A549 (cell line): ENCODE measurements around the gene SYNJ1. TPM values are rescaled to one million over a fixed set of nuclear protein-coding genes. Genes with fewer than 3 reads are reported as not detected.

Experiments
- ATAC-seq, 2 experiments: fragments of 200-7000 bp in 1 of 2; fragments of >200 bp in 1 of 2; cut with Nextera tagmentation in 1 of 2; cut with Tn5 transposase in 1 of 2; 3 replicates each; pipeline versions ENCODE4 v1.8.0 to v1.9.1; 2018 to 2020; ENCODE audit warnings: mild to moderate bottlenecking in 1 of 2, moderate library complexity in 1 of 2
- CTCF ChIA-PET: fragments of 300-600 bp; sonication (Branson Sonifier 250); formaldehyde crosslinking; extraction: SDS; loops from one replicate; lab custom pipeline; 2021; ENCODE audit warnings: antibody characterized with exemption, inconsistent platforms; lab: Yijun Ruan, JAX
- POLR2A ChIA-PET: fragments of 350-600 bp; formaldehyde crosslinking; extraction: SDS; loops from one replicate; lab custom pipeline; 2021; ENCODE audit warnings: antibody characterized with exemption, inconsistent platforms; lab: Yijun Ruan, JAX
- DNase-seq, 2 experiments: peaks; one replicate each; pipeline versions ENCODE4 v3.0.0 to v3.0.0-alpha.2; 2011 to 2016; ENCODE audit warnings: low read depth in 1 of 2, low spot score in 1 of 2
- FAIRE-seq: peaks from 2 replicates; lab custom pipeline; 2011; peaks lifted over from hg19 to GRCh38; lab: Jason Lieb, UNC
- H3K27ac ChIP-seq, 2 experiments: fragments of >200 bp; sonication (Bioruptor Twin); formaldehyde crosslinking; 3 replicates each; pipeline ENCODE4 v1.5.1; 2016 to 2017
- H3K4me1 ChIP-seq: fragments of >200 bp; sonication (Bioruptor Twin); formaldehyde crosslinking; 3 replicates; pipeline ENCODE4 v1.6.1; 2016
- H3K4me2 ChIP-seq: fragments of >200 bp; sonication (Bioruptor Twin); formaldehyde crosslinking; 3 replicates; pipeline ENCODE4 v1.6.1; 2016
- H3K4me3 ChIP-seq: fragments of >200 bp; sonication (Bioruptor Twin); formaldehyde crosslinking; 3 replicates; pipeline ENCODE4 v1.5.1; 2016
- H3K9me3 ChIP-seq: fragments of >200 bp; sonication (Bioruptor Twin); formaldehyde crosslinking; 3 replicates; pipeline ENCODE4 v1.6.1; 2016
- CBX8 ChIP-seq: fragments of 200-600 bp; sonication (generic); IDR thresholded peaks from 2 replicates; pipeline ENCODE4 v1.6.1; 2016
- CHD4 ChIP-seq: fragments of 200-600 bp; sonication (generic); IDR thresholded peaks from 2 replicates; pipeline ENCODE4 v1.6.1; 2016; ENCODE audit warnings: antibody characterized with exemption, mild to moderate bottlenecking, borderline replicate concordance
- EHF ChIP-seq: fragments of 250-450 bp; sonication (Bioruptor Pico); IDR thresholded peaks from 2 replicates; pipeline ENCODE4 v1.5.0; 2020; ENCODE audit warnings: mild to moderate bottlenecking
- GATA3 ChIP-seq: IDR thresholded peaks from 2 replicates; pipeline ENCODE4 v1.6.1; 2012; ENCODE audit warnings: borderline replicate concordance
- HDAC2 ChIP-seq: fragments of 200-600 bp; sonication (generic); IDR thresholded peaks from 2 replicates; pipeline ENCODE4 v1.6.1; 2016
- HOXB5 ChIP-seq: fragments of 250-450 bp; sonication (Bioruptor Pico); IDR thresholded peaks from 2 replicates; pipeline ENCODE4 v1.5.0; 2020; ENCODE audit warnings: mild to moderate bottlenecking, moderate library complexity
- NFE2L2 ChIP-seq: fragments of 150-350 bp; conservative IDR thresholded peaks from 2 replicates; pipeline ENCODE4 v1.6.1; 2014; ENCODE audit warnings: low read length
- NR3C1 ChIP-seq: fragments of >200 bp; sonication (Bioruptor Twin); formaldehyde crosslinking; IDR thresholded peaks from 3 replicates; pipeline ENCODE4 v1.6.1; 2017
- POLR2AphosphoS2 ChIP-seq: conservative IDR thresholded peaks from 2 replicates; pipeline ENCODE4 v1.6.1; 2012; ENCODE audit warnings: low read length, improper control_type of control experiment, inconsistent platforms
- RAD21 ChIP-seq, 2 experiments: fragments of >200 bp in 1 of 2; sonication (Bioruptor Twin) in 1 of 2; formaldehyde crosslinking in 1 of 2; IDR thresholded peaks in 1 of 2; conservative IDR thresholded peaks in 1 of 2; 2 replicates in 1 of 2; 3 replicates in 1 of 2; pipeline ENCODE4 v1.6.1; 2012 to 2018; ENCODE audit warnings: inconsistent platforms in 1 of 2
- RARB ChIP-seq: fragments of 250-450 bp; sonication (Bioruptor Pico); IDR thresholded peaks from 2 replicates; pipeline ENCODE4 v1.8.0; 2021; ENCODE audit warnings: mild to moderate bottlenecking, moderate library complexity
- RCOR1 ChIP-seq: fragments of 150-350 bp; IDR thresholded peaks from 2 replicates; pipeline ENCODE4 v1.6.1; 2014; ENCODE audit warnings: antibody characterized with exemption, low read length, low read depth
- RNF2 ChIP-seq: fragments of 200-600 bp; sonication (generic); IDR thresholded peaks from 2 replicates; pipeline ENCODE4 v1.6.1; 2016; ENCODE audit warnings: low read depth, mild to moderate bottlenecking, antibody characterized with exemption, moderate library complexity, borderline replicate concordance
- ZC3H11A ChIP-seq: fragments of 450-650 bp; IDR thresholded peaks from 2 replicates; pipeline ENCODE4 v1.6.1; 2014; ENCODE audit warnings: antibody characterized with exemption, mild to moderate bottlenecking
- ZSCAN20 ChIP-seq: fragments of 250-450 bp; sonication (Bioruptor Pico); IDR thresholded peaks from 2 replicates; pipeline ENCODE4 v1.8.0; 2022; ENCODE audit warnings: mild to moderate bottlenecking, moderate library complexity
- WGBS: methylation state at CpG from one replicate; pipeline ENCODE4 v1.1.6; 2017; ENCODE audit errors: missing lambda C conversion rate; 5-methylcytosine and 5-hydroxymethylcytosine counted together
- polyA plus RNA-seq, 4 experiments: library from polyadenylated mRNA; depleted of rRNA in 3 of 4; stranded (reverse); fragments of >200 nt; fragmentation: RNase III in 1 of 4; extraction: RNeasy Plus Mini Kit Qiagen cat#74134 plus additional on column Dnase treatment in 1 of 4; gene quantifications; 2 replicates in 3 of 4; 3 replicates in 1 of 4; pipeline ENCODE4 v1.2.3, GENCODE V29; 2011 to 2017
- TF ChIP-seq, protein P1 (sequence below): fragments of 200-600 bp; sonication (generic); IDR thresholded peaks from 2 replicates; pipeline ENCODE4 v1.6.1; 2016; ENCODE audit warnings: antibody characterized with exemption, mild to moderate bottlenecking, moderate library complexity
- TF ChIP-seq, protein P2 (sequence below): fragments of >200 bp; sonication (Bioruptor Twin); formaldehyde crosslinking; IDR thresholded peaks from 3 replicates; pipeline ENCODE4 v1.5.1; 2016

Gene SYNJ1
- polyA plus RNA-seq, 2 of the 4 experiments (the other 2 are of a cell fraction): 2.3 to 3.8 TPM

DNA sequence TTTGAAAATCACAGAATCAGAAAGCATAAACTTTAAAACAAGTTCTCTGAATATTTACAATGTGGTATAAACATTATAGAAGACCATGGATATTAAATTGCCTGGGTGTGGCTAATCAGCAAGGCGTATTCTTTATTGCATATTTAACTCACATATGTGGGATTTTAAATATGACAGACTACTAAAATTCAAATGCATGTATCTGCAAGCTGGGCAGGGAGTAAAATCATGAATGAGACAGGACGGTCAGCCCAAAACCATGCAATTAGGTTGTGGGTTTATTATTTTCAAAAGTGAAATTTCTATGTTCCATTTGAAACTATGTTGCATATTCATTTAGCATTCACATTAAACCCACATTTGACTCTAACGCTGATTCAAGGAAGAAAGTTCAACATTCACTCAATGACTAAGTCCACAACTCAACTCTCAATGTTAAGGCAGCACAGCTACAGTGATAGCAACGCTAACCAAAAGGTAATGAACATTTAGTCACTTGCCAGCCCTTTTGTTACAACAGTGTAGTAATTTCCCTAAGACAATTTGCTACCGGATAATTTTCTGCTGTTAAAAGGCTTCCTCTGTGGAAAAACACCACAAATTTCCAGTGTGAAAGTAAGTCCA, 6.3 kb upstream of the SYNJ1 start:
- CTCF ChIA-PET: interaction anchor here (0.6 kb wide), 1 partner anchor 804 kb away, joined by 5 read pairs; no protein-coding TSS in a partner anchor
- Histone ChIP-seq H3K9me3 (no peaks in the 10 kb centered on the region), H3K27ac (no peak overlapping the region), H3K4me3 (no peak overlapping the region), H3K4me2 (no peak overlapping the region), H3K4me1 (no peaks in the 10 kb centered on the region)
- WGBS: 87% methylated on average over 5 of the region's 5 CpGs
- DNase-seq (no peak), ATAC-seq (no peak), FAIRE-seq (no peak)
- POLR2A ChIA-PET: no interaction called here
- no peak for TF ChIP-seq HOXB5 (CRISPR knock-in tag)
- no peak for TF ChIP-seq RNF2
- TF ChIP-seq NR3C1: no peak
- TF ChIP-seq NFE2L2: no peak
- TF ChIP-seq, protein P1, sequence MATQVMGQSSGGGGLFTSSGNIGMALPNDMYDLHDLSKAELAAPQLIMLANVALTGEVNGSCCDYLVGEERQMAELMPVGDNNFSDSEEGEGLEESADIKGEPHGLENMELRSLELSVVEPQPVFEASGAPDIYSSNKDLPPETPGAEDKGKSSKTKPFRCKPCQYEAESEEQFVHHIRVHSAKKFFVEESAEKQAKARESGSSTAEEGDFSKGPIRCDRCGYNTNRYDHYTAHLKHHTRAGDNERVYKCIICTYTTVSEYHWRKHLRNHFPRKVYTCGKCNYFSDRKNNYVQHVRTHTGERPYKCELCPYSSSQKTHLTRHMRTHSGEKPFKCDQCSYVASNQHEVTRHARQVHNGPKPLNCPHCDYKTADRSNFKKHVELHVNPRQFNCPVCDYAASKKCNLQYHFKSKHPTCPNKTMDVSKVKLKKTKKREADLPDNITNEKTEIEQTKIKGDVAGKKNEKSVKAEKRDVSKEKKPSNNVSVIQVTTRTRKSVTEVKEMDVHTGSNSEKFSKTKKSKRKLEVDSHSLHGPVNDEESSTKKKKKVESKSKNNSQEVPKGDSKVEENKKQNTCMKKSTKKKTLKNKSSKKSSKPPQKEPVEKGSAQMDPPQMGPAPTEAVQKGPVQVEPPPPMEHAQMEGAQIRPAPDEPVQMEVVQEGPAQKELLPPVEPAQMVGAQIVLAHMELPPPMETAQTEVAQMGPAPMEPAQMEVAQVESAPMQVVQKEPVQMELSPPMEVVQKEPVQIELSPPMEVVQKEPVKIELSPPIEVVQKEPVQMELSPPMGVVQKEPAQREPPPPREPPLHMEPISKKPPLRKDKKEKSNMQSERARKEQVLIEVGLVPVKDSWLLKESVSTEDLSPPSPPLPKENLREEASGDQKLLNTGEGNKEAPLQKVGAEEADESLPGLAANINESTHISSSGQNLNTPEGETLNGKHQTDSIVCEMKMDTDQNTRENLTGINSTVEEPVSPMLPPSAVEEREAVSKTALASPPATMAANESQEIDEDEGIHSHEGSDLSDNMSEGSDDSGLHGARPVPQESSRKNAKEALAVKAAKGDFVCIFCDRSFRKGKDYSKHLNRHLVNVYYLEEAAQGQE: no peak
- TF ChIP-seq, protein P2, sequence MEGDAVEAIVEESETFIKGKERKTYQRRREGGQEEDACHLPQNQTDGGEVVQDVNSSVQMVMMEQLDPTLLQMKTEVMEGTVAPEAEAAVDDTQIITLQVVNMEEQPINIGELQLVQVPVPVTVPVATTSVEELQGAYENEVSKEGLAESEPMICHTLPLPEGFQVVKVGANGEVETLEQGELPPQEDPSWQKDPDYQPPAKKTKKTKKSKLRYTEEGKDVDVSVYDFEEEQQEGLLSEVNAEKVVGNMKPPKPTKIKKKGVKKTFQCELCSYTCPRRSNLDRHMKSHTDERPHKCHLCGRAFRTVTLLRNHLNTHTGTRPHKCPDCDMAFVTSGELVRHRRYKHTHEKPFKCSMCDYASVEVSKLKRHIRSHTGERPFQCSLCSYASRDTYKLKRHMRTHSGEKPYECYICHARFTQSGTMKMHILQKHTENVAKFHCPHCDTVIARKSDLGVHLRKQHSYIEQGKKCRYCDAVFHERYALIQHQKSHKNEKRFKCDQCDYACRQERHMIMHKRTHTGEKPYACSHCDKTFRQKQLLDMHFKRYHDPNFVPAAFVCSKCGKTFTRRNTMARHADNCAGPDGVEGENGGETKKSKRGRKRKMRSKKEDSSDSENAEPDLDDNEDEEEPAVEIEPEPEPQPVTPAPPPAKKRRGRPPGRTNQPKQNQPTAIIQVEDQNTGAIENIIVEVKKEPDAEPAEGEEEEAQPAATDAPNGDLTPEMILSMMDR: no peak
- no peak for TF ChIP-seq RAD21 (conservative IDR thresholded peaks at IDR 0.05 in 1 of 2, IDR thresholded peaks at IDR 0.05 in 1 of 2)
- no peak for TF ChIP-seq RCOR1

DNA sequence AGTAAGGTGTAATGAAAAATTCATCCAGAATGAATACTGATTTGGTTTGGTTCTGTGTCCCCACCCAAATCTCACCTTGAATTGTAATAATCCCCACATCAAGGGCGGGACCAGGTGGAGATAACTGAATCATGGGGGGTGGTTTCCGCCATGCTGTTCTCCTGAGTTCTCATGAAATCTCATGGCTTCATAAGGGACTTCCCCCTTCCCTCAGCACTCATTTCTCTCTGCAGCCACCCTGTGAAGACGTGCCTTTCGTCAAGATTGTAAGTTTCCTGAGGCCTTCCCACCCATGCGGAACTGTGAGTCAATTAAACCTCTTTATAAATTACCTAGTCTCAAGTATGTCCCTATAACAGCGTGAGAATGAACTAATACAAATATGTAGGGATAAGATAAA, 5.5 kb upstream of the SYNJ1 start:
- TF ChIP-seq ZSCAN20 (CRISPR knock-in tag) (no peak), ZC3H11A (no peak), RARB (CRISPR knock-in tag) (no peak), POLR2AphosphoS2 (no peak), NFE2L2 (no peak), HDAC2 (no peak), RCOR1 (no peak)
- TF ChIP-seq, all 56 proteins: peak for 0
- H3K9me3 ChIP-seq: no peaks in the 10 kb centered on the region
- ChIA-PET CTCF (interaction anchor here (2.3 kb wide), 1 partner anchor 38 kb away, joined by 9 read pairs; the partner anchor contains the start of gene PAXBP1), POLR2A (no interaction called here)
- H3K4me2 ChIP-seq: no peak overlapping the region
- no peak for DNase-seq
- FAIRE-seq: no peak
- H3K4me1 ChIP-seq: no peaks in the 10 kb centered on the region
- no peak overlapping the region for H3K4me3 ChIP-seq
- H3K27ac ChIP-seq: no peak overlapping the region
- WGBS: 95% methylated on average over 6 of the region's 6 CpGs
- no peak for ATAC-seq

DNA sequence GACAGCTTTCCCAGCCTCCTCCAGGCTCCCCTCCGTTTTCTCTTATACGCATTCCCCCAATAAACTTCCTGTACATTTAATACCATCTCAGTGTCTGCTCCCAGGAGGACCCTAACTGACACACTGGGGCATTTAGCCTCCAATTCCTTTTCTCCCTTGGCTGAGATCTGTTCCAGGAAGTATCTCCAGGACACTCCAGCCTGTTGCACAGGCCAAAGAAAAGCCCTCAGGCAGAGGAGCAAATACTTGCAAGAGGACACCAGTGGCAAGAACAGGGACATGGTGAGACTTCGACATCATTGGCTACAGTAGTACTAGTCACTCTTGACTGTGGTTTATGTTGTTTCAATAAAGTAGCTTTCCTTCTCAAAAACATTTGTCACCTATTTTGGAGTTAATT, 4.7 kb upstream of the SYNJ1 start:
- ATAC-seq: no peak
- H3K4me1 ChIP-seq: no peaks in the 10 kb centered on the region
- no peaks in the 10 kb centered on the region for H3K9me3 ChIP-seq
- no peak overlapping the region for H3K4me3 ChIP-seq
- H3K4me2 ChIP-seq: no peak overlapping the region
- CTCF ChIA-PET: interaction anchor here (2.3 kb wide), 1 partner anchor 39 kb away, joined by 9 read pairs; the partner anchor contains the start of gene PAXBP1
- 85% methylated on average over 3 of the region's 3 CpGs for WGBS
- no peak for DNase-seq
- no peak for FAIRE-seq
- no peak for TF ChIP-seq CBX8
- no peak for TF ChIP-seq CHD4
- TF ChIP-seq GATA3: no peak
- TF ChIP-seq EHF (CRISPR knock-in tag): no peak
- TF ChIP-seq POLR2AphosphoS2: no peak
- POLR2A ChIA-PET: no interaction called here
- H3K27ac ChIP-seq: no peak overlapping the region
